A172 (cell line): Measurements from ENCODE around the gene GLCCI1. TPM values are rescaled to one million over a fixed set of nuclear protein-coding genes. Genes with fewer than 3 reads are reported as not detected.
"Not testable (repeated sequence)": the region's sequence is repeated elsewhere in the genome, so short reads cannot be mapped to it uniquely, and the experiment has no call there.

Experiments
- DNase-seq: peaks from one replicate; pipeline ENCODE4 v3.0.0-alpha.2; 2015; ENCODE audit warnings: low spot score
- total RNA-seq: library from RNA; depleted of rRNA; stranded (reverse); fragments of >200 nt; shearing (Covaris generic); gene quantifications from 2 replicates; pipeline ENCODE4 v1.2.3, GENCODE V29; 2014

GLCCI1 gene
- total RNA-seq, 1 experiment from 2014 or later = 3.0 TPM

DNA sequence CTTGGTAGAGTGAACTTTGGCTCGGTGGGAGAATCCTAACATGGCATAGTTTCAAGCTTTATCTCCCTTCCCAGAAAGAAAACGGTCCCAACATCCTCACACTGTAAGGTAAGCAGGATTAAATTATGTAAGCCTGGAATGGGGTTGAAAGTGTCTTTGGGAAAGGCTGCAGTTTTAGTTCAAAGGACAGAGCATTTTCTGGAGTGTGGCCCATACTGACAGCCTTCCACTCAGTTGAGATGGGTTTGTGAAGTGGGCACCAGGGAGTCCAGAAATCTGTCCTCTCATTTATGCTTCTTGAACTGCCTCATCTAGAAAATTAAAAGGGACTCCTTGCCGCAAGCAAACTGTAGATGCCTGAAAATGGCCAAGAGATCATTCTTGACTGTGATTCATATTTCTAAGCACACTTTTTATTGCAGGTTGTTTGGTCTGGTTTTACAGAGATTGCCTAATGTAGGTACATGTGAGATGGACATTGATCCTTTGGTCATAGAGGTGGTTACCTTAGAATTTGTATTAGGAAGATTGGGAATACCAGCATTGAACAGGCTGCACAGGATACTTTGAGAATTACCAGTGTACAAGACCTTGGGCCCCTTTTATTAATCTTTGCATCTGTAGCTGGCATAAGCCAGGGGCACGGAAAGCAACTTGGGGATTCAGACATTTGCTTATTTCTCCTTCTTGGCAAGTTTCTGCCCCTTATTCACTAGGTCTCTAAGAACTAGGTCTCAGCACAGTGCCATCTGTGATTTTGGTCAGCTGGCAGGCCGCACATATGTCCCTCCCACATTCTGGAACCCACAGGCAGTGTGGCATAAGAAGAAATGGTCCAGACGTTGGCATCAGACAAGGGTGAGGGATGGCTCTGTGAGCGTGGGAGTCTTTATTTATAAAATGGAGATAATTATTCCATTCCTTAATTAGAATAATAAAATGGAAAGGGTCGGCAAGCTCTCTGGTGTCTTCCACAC, 125.9 kb downstream of the GLCCI1 start:
- no peak for DNase-seq

DNA sequence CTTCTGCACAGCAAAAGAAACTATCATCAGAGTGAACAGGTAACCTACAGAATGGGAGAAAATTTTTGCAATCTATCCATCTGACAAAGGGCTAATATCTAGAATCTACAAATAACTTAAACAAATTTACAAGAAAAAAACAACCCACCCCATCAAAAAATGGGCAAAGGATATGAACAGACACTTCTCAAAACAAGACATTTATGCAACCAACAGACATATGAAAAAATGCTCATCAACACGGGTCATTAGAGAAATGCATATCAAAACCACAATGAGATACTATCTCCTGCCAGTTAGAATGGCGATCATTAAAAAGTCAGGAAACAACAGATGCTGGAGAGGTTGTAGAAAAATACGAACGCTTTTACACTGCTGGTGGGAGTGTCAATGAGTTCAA, 132.7 kb downstream of the GLCCI1 start:
- not testable (repeated sequence) for DNase-seq

DNA sequence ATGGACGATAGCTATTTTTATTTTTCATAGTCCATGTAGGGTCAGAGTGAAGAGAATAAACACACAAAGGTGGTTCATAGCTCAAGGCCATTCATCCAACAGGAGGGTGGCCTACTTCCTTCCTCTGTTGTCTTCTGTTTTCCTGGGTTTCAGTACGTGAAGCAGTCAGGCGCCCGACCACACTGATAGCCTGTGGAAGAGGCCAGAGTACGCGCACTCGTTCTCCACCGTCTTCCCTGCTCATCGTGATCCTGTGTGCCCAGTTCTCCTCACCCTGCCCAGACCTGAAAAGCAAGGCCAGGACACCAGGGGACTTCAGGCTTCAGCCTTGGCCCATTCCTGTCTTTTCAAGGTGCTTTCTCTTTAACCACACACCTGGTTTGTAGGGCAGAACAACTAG, 134.7 kb downstream of the GLCCI1 start:
- DNase-seq = no peak

DNA sequence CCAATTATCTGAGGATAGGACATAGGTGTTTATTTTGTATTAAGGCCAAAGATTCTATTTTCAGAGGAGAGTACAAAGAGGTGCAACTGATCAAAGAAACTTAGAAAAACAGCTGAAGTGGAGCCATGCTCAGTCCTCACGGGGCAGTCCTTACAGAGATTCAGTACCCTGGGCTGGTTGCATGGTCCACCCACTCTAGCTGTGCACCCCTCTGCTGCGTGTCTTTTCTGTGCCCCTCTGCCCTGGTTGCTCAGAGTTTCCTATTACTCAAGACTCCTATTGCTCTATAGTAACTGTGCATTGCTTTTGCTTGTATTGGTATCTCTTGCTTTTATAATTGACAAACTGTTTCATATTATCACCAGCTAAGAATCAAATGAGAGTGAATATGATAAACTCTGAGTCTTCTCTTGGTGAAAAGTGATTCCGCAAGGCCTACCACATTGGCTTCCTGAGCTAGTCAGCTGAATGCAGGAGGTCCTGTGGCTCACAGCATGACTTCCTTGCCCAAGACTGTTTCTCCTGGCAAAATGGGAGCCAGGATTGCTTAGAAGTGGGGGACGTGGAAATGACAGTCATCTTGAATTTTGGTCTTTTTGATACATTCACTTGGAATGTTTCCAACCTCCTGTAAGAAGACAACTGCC, 137.0 kb downstream of the GLCCI1 start:
- no peak for DNase-seq

DNA sequence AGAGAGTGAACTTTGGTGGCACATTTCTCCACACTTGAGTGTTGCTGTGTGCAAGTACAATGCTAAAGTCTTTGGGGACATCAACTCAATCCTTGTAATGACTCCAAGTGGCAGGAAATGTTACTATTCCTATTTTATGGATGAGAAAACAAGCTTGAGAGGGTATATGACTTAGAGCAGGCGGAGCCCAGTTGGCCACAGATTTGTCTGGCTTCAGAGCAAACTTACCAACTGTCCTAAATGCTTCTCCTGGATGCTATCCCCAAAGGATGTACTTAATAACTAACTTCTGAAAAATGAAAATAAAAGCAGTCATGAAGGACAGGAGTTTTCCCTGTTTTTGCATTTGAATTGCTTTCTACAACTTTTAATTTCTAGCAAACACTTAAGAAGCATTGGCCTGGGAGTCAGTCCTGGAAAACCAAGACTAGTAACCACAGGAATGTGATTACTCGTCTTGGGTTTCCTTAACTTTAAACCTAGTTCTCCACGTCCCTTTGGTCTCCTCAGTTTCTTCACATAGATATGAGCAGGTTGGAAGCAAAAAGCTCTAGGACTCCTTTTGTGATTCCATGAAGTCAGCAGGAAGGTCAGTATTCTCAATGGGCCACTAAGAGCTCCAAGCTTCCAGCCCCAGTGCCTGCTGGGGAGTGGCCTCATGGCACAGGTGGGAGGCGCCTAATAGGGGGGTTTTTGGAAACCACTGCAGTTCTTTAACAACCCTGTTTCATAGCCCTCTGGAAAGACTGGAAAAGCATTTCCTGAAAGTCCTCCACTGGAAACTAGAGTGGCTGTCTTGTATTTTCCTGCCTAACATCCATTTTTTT, 140.8 kb downstream of the GLCCI1 start:
- DNase-seq = peak; percentile 55

DNA sequence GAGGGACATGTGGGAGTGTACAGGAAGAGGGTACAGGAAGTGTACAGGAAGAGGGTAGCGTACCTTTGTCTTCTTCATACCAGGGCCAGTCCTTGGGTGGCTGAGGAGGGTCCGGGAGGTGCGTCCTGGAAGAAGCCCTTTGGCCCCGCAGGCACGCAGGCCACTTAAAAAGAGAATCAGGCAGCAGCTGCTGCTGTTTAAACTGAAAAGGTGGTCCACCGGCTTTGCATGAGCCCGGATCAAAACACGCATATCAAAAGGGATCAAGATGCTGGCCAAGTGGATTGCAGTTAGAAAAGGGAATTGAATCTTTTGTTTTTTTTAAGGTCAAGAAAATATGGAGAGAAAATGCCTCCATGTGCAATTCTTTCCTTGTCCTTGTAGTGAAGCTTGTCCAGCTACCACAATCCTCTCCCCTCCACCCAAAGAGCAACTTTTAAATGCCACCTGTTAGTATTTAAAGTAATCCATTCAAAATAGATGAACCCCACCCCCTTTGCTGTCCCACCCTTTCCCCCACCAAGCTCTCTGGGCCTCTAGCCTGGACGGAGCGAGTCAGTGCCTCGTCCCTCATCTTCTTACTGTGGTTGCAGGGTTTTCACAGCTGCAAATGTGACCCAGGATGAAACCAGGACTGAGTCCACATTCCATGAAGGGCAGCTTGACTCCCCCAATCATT, 142.8 kb downstream of the GLCCI1 start:
- no peak for DNase-seq

DNA sequence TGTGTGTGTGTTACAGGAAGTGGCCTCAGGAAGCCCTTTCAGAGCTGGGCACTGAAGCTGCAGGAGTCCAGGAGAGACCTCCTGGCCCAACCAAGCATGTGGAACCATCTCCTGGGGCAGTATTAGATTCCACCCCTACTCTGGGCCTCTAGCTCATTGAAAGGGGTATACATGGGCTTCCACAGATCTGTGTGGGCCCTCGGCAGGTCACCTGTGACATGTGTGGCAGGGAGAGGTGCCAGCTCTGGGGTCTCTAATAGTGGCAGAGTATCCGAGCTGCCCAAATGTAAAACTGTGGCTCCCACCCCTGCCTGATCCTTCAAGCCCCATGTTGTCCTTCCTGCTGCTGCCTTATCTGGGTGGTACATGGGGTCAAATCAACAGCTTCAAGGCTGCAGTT, 144.1 kb downstream of the GLCCI1 start:
- DNase-seq = no peak

DNA sequence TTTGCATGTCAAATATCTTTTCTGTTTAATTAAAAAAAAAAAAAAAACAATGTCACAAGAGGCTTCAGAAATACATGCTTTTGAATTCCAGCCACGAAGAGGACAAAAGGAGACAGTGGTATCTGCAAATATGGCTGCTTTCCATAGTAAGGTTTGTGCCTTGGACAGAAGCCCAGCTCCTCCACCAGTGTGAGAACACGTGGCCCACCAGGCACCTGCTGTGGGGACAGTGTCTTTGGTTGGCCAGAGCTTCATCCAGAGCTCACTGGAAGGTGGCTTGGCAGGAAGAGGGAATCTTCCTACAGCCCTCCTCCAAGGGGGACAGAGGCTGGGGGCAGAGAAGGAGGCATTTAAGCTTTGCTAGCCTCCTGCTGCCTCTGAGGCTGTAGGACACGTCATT, 144.6 kb downstream of the GLCCI1 start:
- no peak for DNase-seq

DNA sequence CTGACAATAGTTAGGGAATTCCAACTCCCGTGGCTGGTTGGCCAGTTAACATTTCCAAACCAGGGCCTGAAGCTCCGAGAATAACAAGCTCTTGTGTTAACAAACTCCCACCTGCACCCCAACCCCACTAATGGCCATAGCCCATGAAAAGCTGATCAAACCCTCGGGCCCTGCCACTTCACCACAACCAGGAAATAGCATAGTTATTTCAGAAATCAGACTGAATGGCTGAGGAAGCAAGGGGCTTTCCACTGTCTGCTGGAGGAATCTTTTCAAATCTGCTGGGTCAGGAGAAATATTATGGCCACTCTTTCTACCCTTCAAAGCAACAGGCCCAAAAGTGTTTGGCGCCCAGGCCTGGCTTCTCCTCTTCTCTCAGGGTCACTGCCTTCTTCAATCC, 145.6 kb downstream of the GLCCI1 start:
- DNase-seq = no peak

DNA sequence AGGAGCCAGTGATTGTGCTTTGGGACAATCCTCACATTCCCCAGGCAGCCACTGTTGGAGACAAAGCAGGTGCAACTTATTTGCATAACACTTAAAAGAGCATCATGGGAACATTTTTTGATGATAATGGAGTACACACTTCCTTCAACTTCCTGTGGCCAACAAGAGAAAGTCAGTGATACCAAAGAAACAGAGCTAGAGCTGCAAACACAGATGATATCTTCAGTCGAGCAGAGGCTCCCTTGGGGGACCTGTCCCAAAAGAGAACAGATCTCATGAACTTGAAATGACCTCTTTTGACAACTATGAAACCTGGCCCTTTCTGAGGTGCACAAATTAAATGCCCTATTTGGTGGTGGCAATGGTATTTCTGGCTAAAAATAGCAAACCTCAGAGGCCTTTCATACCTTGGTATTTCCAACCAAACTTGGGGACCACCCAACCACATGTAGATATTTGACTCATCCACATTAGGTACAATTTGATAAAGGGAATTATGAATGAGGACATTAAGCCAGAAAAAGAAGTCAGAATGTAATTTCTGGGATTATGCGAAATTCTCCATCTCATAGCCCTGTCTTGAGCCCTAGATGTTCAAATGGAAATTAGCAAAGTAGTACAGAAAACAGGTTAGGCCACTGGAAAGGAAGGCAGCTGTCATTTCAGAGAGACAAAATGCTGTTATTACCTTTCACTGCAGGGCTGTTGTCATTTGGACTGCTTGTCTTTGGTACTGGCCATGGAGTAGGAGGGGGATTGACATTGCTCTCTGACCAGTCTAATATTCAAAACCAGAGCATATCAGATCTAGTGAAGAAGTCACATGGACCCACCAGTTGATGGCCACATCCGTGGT, 147.2 kb downstream of the GLCCI1 start:
- DNase-seq = no peak

DNA sequence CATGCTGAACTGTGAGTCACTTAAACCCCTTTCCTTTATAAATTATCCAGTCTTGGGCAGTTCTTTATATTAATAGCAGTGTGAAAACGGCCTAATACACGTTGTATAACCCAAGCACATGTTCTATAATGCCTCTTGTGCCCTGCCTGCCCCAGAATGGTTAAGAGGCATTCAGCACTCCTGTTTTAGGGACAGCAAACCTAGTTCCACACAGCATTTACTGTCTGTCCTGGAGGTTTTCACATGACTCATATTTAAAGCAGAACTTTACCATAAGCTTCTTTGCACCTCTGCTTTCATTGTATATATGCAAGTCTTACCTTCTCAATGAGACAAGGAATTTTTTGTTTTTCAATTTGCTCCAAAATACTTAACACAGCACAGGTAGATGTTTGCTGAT, 148.6 kb downstream of the GLCCI1 start:
- no peak for DNase-seq

DNA sequence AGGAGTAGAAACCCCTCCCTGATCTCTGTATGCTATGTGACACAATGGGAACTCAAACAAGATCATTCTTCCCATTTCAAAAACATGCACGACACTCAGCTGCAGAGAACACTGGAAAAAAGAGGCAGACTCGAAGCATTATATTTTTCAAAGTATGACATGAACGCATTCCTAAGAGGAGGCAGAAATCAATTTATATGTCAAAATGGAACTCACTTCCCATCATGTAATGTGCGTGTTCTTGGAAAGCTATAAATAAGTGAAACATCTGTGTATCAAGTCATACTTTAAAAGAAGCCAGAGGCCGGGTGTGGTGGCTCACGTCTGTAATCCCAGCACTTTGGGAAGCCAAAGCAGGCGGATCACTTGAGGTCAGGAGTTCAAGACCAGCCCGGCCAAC, 150.7 kb downstream of the GLCCI1 start:
- DNase-seq = no peak

DNA sequence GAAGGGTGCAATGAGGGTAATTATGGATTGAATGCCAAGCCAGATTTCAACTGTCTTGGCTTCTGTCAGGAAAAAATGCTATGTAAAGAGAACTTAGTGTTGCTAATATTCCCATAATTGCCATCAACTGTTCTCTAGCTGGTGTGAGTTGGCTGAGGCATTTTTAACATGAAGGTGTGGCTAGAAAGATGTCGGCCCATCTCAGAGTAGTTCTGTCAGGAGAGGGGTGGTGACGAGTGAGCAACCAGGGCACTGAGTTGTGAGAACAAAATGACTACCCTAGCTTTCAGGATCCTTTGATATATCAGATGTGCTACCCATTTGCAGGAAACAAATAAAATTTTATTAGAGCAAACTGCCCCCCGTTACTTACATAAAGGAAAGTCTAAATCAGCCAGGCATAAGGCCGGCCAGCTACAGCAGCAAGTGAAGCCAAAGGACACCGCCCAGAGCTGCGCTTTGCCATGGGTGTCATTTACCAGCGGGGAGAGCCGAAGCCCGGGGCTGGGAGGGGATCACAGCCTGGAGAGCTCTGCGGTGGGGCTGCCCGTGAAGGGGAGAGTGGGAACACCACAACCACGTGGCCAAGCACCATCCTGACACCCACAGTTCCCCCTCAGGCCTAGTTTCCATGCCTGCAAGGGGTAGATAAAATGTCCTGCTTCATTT, 151.9 kb downstream of the GLCCI1 start:
- no peak for DNase-seq

DNA sequence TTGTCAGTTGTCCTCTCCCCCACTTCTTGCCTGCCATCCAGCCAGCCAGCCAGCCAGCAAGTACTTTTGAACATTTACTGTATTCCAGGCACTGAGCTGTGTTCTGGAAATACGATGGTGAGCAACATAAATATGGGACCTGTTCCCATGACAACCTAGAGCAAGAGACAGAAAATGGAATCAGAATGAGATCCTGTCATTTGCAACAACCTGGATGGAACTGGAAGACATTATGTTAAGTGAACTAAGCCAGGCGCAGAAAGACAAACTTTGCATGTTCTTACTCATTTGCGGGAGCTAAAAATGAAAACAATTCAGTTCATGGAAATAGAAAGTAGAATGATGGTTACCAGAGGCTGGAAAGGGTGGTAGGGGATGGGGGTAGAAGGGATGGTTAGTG, 152.6 kb downstream of the GLCCI1 start:
- DNase-seq = no peak

DNA sequence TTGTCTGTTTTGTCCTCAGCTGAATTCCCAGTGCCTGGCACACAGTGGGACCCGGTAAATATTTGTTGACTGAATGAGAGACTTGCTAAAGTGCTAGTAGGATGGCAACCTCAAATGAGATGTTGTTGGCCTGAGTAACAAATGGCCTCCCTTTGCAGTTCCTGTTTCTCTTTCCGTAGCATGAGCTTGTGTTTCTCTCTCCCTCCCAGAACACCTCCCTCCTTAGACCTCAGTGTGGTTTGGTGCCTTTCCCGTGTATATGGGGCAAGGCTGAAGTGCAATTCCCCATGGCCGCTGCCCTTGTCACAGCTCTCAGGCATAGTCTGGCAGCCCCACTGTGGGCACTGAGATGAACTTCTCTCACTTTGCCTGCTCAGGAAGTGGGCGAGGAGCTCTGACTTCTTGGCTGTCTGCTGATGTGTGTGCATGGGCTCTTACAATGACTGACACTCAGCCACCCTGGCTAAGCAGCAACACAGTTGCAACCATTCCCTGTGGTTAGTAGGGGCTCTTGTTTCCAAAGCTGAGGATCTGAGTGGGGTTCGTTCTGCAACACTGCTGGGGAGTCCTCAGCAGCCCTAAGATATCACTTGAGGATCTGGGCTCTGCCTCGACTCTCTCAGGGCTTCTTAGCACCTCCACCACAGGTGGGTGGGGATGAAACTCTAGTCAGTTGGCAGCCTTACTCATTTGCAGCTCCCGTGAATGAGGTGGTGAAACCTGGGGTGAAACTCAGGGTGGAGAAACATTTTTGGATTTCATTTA, 157.3 kb downstream of the GLCCI1 start:
- no peak for DNase-seq

DNA sequence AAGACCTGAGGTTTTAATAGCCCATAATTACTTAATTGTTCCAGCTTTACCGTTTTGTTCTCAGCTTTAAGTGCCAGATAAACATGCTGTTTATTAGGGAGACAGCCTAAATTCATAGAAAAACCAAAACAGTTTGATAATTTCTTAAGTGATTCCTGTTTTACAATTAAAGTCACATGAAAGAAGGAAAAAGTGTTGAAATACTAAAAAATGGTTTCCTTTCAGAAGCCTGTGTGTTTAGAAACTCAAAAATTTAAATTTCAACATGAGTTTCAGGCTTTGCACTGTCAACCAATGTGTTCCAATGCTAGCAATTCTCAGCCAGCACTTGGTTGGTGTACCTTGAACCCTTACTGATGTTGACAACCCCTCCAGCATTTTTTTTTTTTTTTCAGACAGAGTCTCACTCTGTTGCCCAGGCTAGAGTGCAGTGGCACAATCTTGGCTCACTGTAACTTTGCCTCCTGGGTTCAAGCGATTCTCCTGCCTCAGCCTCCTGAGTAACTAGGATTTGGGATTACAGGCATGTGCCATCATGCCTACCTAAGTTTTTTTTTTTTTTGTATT, 158.1 kb downstream of the GLCCI1 start:
- DNase-seq = no peak

DNA sequence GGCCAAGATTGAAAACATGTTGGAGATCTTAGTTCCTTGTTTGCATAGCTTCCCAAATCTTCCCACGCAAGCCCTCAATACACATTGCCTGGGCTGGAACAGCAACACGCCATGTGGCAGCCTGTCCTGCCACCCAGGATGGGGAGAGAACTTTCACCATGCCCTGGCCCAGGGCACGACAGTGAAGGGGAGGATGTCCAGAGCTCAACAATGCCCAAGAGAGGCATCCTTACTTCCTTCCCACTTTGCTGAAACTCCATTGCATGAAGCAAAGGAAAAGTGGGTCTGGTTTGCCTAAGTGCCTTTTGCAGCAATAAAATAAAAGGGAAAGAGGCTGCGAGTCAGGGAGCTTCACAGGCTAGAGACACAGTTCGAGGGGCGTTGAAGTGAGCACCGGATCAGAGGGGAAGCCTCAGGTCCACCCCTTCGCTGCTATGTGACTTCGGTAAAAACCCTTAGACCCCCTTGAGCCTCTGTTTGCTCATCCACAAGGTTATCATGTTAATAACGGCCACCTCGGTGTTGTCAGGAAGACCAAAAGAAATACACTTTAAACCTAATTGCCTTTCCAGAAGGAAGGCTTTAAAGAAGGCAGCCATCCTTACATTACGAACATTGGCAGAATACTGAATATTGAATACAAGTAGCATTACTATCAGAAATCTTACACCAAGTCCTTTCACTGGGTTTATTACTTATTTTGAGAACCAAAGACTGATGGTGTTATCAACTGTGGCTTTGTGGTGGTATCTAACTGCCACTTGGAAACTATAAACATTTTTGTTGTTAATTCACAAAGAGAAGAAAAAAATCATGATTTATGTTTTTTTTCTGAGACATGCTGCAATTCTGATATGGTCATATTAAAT, 160.1 kb downstream of the GLCCI1 start:
- no peak for DNase-seq

DNA sequence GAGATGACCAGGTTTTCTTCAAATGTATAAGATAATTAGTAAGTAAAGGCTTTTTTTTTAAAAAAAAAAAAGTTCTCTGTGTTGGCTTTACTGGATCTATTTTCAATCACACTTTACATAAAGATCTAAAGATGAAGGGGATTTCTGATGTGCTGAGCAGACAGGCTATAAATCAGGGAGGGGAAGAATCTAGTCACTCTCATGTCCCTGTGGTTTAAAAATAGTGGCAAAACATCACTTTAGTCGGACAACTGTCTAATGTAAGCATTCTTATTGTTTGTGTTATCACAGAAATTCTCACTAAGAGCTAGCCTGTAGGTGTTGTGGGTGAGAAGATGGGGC, 160.7 kb downstream of the GLCCI1 start:
- DNase-seq = no peak
